K562 (cell line): Measurements from ENCODE around the gene RAD23B. TPM values are rescaled to one million over a fixed set of nuclear protein-coding genes. Genes with fewer than 3 reads are reported as not detected.

Experiments
- ATAC-seq: fragments of 200-7000 bp; cut with Tn5 transposase; 3 replicates; pipeline ENCODE4 v1.9.1; 2020; ENCODE audit warnings: moderate library complexity
- BruUV-seq: library from RNA; stranded (reverse); fragments of 400-500 nt; replicated peaks from 2 replicates; lab custom pipeline; 2021; lab: Mats Ljungman, UMichigan
- CTCF ChIA-PET: fragments of 300-600 bp; formaldehyde crosslinking; extraction: SDS; loops from one replicate; lab custom pipeline; 2021; ENCODE audit warnings: low intra/inter-chr PET ratio; lab: Yijun Ruan, JAX
- POLR2A ChIA-PET: fragments of 300-600, 350-650 bp; sonication (Branson Sonifier 250); formaldehyde crosslinking; extraction: SDS; loops from one replicate; lab custom pipeline; 2021; ENCODE audit warnings: antibody characterized with exemption, inconsistent platforms; lab: Yijun Ruan, JAX
- DNase-seq, 4 experiments: peaks; one replicate each; pipeline versions ENCODE4 v3.0.0 to v3.0.0-alpha.2; 2011 to 2018; ENCODE audit warnings: low spot score in 3 of 4, mixed read lengths in 3 of 4; ENCODE audit errors: extremely low read depth in 1 of 4
- FAIRE-seq: peaks from 2 replicates; lab custom pipeline; 2011; peaks lifted over from hg19 to GRCh38; lab: Jason Lieb, UNC
- H2AFZ ChIP-seq: 2 replicates; pipeline ENCODE4 v1.6.0; 2011; ENCODE audit warnings: low read depth, low read length, control low read depth, inconsistent platforms
- H3K27ac ChIP-seq: fragments of 200-600 bp; 3 replicates; pipeline ENCODE4 v1.8.0; 2011; ENCODE audit warnings: low read depth, mild to moderate bottlenecking, control low read depth, inconsistent platforms, low read length, moderate library complexity, mixed read lengths; ENCODE audit errors: extremely low read depth
- H3K27me3 ChIP-seq, 2 experiments: fragments of 300-600 bp in 1 of 2; 2 replicates in 1 of 2; 3 replicates in 1 of 2; pipeline versions ENCODE4 v1.6.0 to v1.8.0; 2011; ENCODE audit warnings: inconsistent platforms in 2 of 2, low read length in 2 of 2, mild to moderate bottlenecking in 1 of 2, mixed read lengths in 1 of 2, moderate library complexity in 1 of 2; ENCODE audit not compliant: control insufficient read depth in 2 of 2, insufficient read depth in 2 of 2
- H3K36me3 ChIP-seq: fragments of 300-600 bp; 3 replicates; pipeline ENCODE4 v1.8.0; 2011; ENCODE audit warnings: mild to moderate bottlenecking, low read length, inconsistent platforms; ENCODE audit not compliant: control insufficient read depth, insufficient read depth
- H3K4me1 ChIP-seq, 2 experiments: fragments of 200-600 bp in 1 of 2; replicated peaks in 1 of 2; 2 replicates in 1 of 2; 3 replicates in 1 of 2; pipeline versions ENCODE4 v1.5.1 to v1.8.0; 2011; ENCODE audit warnings: inconsistent platforms in 2 of 2, low read length in 2 of 2, mild to moderate bottlenecking in 1 of 2, mixed read lengths in 1 of 2, moderate library complexity in 1 of 2; ENCODE audit not compliant: control insufficient read depth in 2 of 2, insufficient read depth in 2 of 2
- H3K4me2 ChIP-seq: 2 replicates; pipeline ENCODE4 v1.6.1; 2011; ENCODE audit warnings: low read length, control low read depth, inconsistent platforms, mixed read lengths; ENCODE audit not compliant: insufficient read depth
- H3K4me3 ChIP-seq: fragments of 200-600 bp; sonication (generic), shearing (Covaris generic); 2 replicates; pipeline ENCODE4 v1.5.1; 2016; ENCODE audit warnings: control low read depth, inconsistent platforms
- H3K79me2 ChIP-seq: fragments of 200-600 bp; 3 replicates; pipeline ENCODE4 v1.8.0; 2011; ENCODE audit warnings: low read length, inconsistent platforms; ENCODE audit not compliant: control insufficient read depth, insufficient read depth
- H3K9ac ChIP-seq, 2 experiments: 2 replicates each; pipeline versions ENCODE4 v1.6.0 to v1.6.1; 2011; ENCODE audit warnings: low read depth in 2 of 2, low read length in 2 of 2, control low read depth in 1 of 2, inconsistent platforms in 1 of 2, mild to moderate bottlenecking in 1 of 2, mixed read lengths in 1 of 2; ENCODE audit not compliant: insufficient read depth in 1 of 2
- H3K9me1 ChIP-seq: one replicate; pipeline ENCODE4 v1.6.0; 2011; ENCODE audit warnings: inconsistent platforms, mild to moderate bottlenecking, low read length, moderate library complexity; ENCODE audit not compliant: control insufficient read depth, insufficient read depth
- H3K9me3 ChIP-seq: replicated peaks from 2 replicates; pipeline ENCODE4 v1.5.1; 2011; ENCODE audit warnings: low read depth, low read length, inconsistent platforms; ENCODE audit not compliant: control insufficient read depth, insufficient read depth
- H4K20me1 ChIP-seq: replicated peaks from 2 replicates; pipeline ENCODE4 v1.6.1; 2011; ENCODE audit warnings: low read length, inconsistent platforms, mixed read lengths; ENCODE audit not compliant: control insufficient read depth, insufficient read depth
- C11orf30 ChIP-seq: fragments of 450-650 bp; IDR thresholded peaks from 2 replicates; pipeline ENCODE4 v1.6.1; 2016; ENCODE audit warnings: low read depth, mild to moderate bottlenecking
- ERF ChIP-seq: fragments of 450-650 bp; formaldehyde crosslinking; IDR thresholded peaks from 2 replicates; pipeline ENCODE4 v1.4.0; 2020; ENCODE audit warnings: mild to moderate bottlenecking, mixed read lengths
- MEF2D ChIP-seq: conservative IDR thresholded peaks from 2 replicates; pipeline ENCODE4 v1.6.1; 2016; ENCODE audit warnings: low read depth, missing genetic modification characterization, missing compliant biosample characterization
- NFE2 ChIP-seq: IDR thresholded peaks from 2 replicates; pipeline ENCODE4 v1.6.1; 2014; ENCODE audit warnings: antibody characterized with exemption, low read depth
- PATZ1 ChIP-seq: fragments of 250-450 bp; sonication (Bioruptor Pico); IDR thresholded peaks from 2 replicates; pipeline ENCODE4 v1.5.0; 2020; ENCODE audit warnings: mild to moderate bottlenecking, borderline replicate concordance
- PCBP2 ChIP-seq: fragments of 200-400 bp; formaldehyde crosslinking; IDR thresholded peaks from 2 replicates; pipeline ENCODE4 v1.6.1; 2018; ENCODE audit warnings: low read length, low read depth, mild to moderate bottlenecking, moderate library complexity; ENCODE audit not compliant: poor library complexity, severe bottlenecking
- SMARCA4 ChIP-seq: fragments of 450-650 bp; IDR thresholded peaks from 2 replicates; pipeline ENCODE4 v1.6.1; 2016
- TEAD4 ChIP-seq, 2 experiments: sonication (generic) in 1 of 2; formaldehyde crosslinking in 1 of 2; IDR thresholded peaks; 2 replicates each; pipeline versions ENCODE4 v1.6.1 to v1.8.0; 2012 to 2022; ENCODE audit warnings: borderline replicate concordance in 1 of 2, inconsistent platforms in 1 of 2, low read length in 1 of 2, mild to moderate bottlenecking in 1 of 2, missing genetic modification reagents in 1 of 2
- ZNF165 ChIP-seq: fragments of 250-450 bp; sonication (Bioruptor Pico); IDR thresholded peaks from 2 replicates; pipeline ENCODE4 v1.4.0; 2020; ENCODE audit warnings: borderline replicate concordance
- ZNF316 ChIP-seq: fragments of 450-650 bp; IDR thresholded peaks from 2 replicates; pipeline ENCODE4 v1.6.1; 2016
- WGBS: fragments of 100-300 bp; shearing (Covaris generic); methylation state at CpG from one replicate; pipeline ENCODE4 v1.1.6; 2016; ENCODE audit warnings: low coverage, mixed read lengths; ENCODE audit not compliant: insufficient coverage; ENCODE audit errors: missing lambda C conversion rate; 5-methylcytosine and 5-hydroxymethylcytosine counted together
- in situ Hi-C: fragments of 300-500 bp; cut with MboI; formaldehyde crosslinking; loops from 4 replicates; pipeline ENCODE4 v1.15.0; 2018; ENCODE audit warnings: inconsistent platforms, mixed read lengths
- intact Hi-C: fragments of 100-400 bp; cut with micrococcal nuclease; formaldehyde crosslinking; loops from 2 replicates; pipeline ENCODE4 v1.14.2; 2022
- polyA plus RNA-seq, 8 experiments: library from polyadenylated mRNA; depleted of rRNA in 4 of 8; stranded (reverse) in 5 of 8; unstranded in 3 of 8; fragments of >200 nt; fragmentation: Nextera tagmentation in 2 of 8; fragmentation: Illumina TruSeq in 1 of 8; extraction: Ambion mirVana in 2 of 8; extraction: Trizol in 1 of 8; gene quantifications; 2 replicates each; pipeline versions ENCODE4 v1.2.1 to v1.2.3, GENCODE V29; 2011 to 2014; ENCODE audit warnings: inconsistent platforms in 1 of 8, missing spikeins in 1 of 8
- total RNA-seq, 7 experiments: library from RNA; depleted of rRNA in 6 of 7; stranded (reverse); fragments of >200 nt in 6 of 7; fragmentation: Illumina TruSeq in 2 of 7; extraction: Trizol in 2 of 7; gene quantifications; 2 replicates each; pipeline versions ENCODE4 v1.2.1 to v1.2.3, GENCODE V29; 2011 to 2021; ENCODE audit warnings: low replicate concordance in 1 of 7
- TF ChIP-seq, protein P1 (sequence below): sonication (generic); formaldehyde crosslinking; IDR thresholded peaks from 2 replicates; pipeline ENCODE4 v1.8.0; 2022; ENCODE audit warnings: mild to moderate bottlenecking, low read depth, missing genetic modification reagents

The RAD23B gene
- total and polyA plus RNA-seq, 9 of the 15 experiments (the other 6 are each of a cell fraction or from before 2014, with no cell fraction given): 14.5 to 184 (median 114) TPM

DNA sequence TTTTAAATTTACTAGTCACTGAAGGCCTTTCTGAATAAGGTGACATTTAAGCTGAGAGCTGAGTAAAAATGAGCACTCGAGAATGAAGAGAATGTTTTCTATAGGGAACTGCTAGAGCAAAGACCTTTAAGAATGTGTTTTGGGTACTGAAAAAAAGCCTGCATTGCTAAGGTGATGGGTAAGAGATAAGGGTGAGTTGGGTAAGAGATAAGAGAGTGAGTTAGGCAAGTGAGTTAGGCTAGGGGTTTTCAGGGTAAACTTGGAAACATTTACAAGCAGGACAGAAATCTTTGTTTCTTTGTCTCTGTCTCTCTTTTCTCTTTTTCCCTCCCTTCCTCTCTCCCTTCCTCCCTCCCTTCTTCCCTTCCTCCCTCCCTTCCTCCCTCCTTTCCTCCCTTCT is 5.6 kb downstream of the RAD23B start (continued):
- no peak for TF ChIP-seq ZNF165 (CRISPR knock-in tag)
- no peak for TF ChIP-seq ERF (CRISPR knock-in tag)
- peak; percentile 42; the same call in 1 of the 2 replicates for TF ChIP-seq TEAD4 (IDR thresholded peaks at IDR 0.05; ENCODE audit: low read length)
- no peak for TF ChIP-seq TEAD4 (CRISPR knock-in tag; IDR thresholded peaks at IDR 0.05; ENCODE audit: borderline replicate concordance)
- no peak for TF ChIP-seq NFE2
- no peak for TF ChIP-seq MEF2D (tag)
- TF ChIP-seq PCBP2: peak; percentile 81
- TF ChIP-seq PATZ1: no peak
- TF ChIP-seq SMARCA4: peak; percentile 59; the same call in 1 of the 2 replicates
- no peak for TF ChIP-seq C11orf30
- TF ChIP-seq, all 486 proteins: peak for 11

DNA sequence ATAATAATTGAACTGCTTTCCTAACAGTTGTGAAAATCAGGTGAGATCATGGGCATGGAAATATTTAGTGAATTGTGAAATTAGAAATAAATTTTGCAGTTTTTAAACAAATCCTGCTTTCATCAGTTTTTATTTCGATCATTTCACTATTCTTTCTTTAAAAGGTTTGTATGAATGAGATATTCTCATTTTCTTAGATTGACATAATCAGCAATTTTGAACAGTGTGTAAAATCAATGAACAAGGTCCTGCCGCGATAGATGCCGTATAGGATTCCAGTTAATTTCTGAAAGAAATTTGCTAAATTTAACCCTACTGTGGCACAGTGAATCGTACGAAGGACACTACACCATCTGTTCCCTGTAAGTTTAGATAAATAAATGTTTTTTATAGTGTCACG is 7.5 kb downstream of the RAD23B start:
- H3K4me1 ChIP-seq: peaks cover 3 to 33% of the 10 kb centered on the region in 2 experiments; a peak in 3 of 5 replicates
- H3K4me2 ChIP-seq: no peak overlapping the region

More for the DNA sequence above, 7.5 kb downstream of the RAD23B start:
- H3K79me2 ChIP-seq: peaks cover 100% of the 10 kb centered on the region
- peaks cover 9% of the 10 kb centered on the region for H3K9me1 ChIP-seq
- peaks cover 53% of the 10 kb centered on the region for H4K20me1 ChIP-seq
- ChIA-PET CTCF (no interaction called here), POLR2A (no interaction called here)
- no TSS peak for BruUV-seq
- H3K27me3 ChIP-seq: no peaks in the 10 kb centered on the region
- H3K36me3 ChIP-seq: peaks cover 33% of the 10 kb centered on the region
- ATAC-seq (no peak), DNase-seq (no peak), FAIRE-seq (no peak)
- intact Hi-C loops (no loop called here), in situ Hi-C loops (no loop called here)
- no peak overlapping the region for H3K4me3 ChIP-seq
- H2AFZ ChIP-seq: no peak overlapping the region
- no peak overlapping the region for H3K9ac ChIP-seq
- WGBS: 93% methylated on average over 7 of the region's 7 CpGs
- no peak overlapping the region; the same call in 2 of the 3 replicates for H3K27ac ChIP-seq
- no peaks in the 10 kb centered on the region for H3K9me3 ChIP-seq
- TF ChIP-seq, protein P1, sequence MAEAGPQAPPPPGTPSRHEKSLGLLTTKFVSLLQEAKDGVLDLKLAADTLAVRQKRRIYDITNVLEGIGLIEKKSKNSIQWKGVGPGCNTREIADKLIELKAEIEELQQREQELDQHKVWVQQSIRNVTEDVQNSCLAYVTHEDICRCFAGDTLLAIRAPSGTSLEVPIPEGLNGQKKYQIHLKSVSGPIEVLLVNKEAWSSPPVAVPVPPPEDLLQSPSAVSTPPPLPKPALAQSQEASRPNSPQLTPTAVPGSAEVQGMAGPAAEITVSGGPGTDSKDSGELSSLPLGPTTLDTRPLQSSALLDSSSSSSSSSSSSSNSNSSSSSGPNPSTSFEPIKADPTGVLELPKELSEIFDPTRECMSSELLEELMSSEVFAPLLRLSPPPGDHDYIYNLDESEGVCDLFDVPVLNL: no peak
- peak; percentile 74 for TF ChIP-seq ZNF316
